Anterior cingulate cortex (tissue), 58 donors: ENCODE data around the gene SOX30.

Experiments used
- DNase-seq, 58 donors: peaks; one replicate each; lab custom pipeline; 2025; lab: John Stamatoyannopoulos, UW

The SOX30 gene

DNA sequence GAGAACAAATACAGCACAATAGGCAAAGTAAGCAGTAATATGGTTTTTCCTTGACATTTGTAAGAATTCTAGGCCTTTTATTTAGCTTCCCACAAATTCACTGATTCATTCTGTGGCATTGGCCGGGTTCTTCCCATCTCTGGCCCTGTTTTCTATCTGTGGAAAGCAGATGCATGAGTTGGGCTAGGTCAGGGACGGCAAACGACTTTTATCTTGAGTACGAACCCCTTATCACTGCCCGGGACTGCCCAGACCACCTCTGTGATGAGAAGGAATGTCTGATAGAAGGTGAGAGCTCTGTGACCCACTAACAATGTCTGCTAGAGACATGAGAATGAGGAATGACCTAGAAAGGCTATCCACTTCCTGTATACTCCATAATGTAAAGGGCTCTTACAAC is 41.2 kb downstream of the SOX30 start:
- DNase-seq, result no peak

- no peak for DNase-seq
These were observed 43.2 kb downstream of the SOX30 start for GRCh38 chr5:157608972-157609565.

GRCh38 chr5:157607371-157608161 is 44.7 kb downstream of the SOX30 start:
- DNase-seq, result no peak

DNA sequence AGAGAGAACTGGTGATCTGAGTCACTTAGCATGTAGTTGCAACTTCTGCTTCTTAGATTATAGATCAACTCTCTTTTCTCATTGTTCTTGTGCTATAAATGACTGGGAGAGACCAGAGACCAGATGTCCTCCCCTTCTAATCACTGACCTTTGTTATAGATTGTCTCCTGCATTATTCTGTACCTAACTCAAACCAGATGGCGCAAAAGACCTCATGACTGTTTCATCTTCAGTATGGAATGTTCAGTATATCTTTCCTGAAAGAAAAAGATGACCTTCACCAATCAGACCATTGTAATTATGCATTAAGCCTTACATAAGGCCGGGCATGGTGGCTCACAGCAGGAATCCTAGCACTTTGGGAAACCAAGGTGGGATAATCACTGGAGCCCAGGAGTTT is 46.2 kb downstream of the SOX30 start:
- DNase-seq, result no peak

GRCh38 chr5:157603333-157604190 is 48.7 kb downstream of the SOX30 start:
- DNase-seq, result no peak

GRCh38 chr5:157602505-157602904 is 49.7 kb downstream of the SOX30 start:
- no peak for DNase-seq

DNA sequence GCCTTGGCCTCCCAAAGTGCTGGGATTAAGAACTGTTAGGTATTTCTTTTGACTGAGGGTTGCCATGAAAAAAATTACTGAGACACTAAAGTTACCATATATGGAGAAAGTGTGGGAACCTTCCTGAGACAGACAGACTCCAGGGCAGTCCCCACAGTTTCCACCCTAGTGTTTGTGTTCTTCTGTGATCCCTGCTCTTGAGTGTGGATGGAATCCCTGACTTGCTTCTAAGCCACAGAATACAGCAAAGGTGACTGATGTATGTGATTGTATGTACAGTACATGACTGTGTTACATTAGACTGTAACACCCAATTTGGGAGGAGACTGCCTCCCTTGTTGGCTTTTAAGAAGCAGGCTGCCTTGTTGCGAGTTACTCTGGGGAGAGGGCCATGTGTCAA is 52.0 kb downstream of the SOX30 start:
- DNase-seq, result no peak

DNA sequence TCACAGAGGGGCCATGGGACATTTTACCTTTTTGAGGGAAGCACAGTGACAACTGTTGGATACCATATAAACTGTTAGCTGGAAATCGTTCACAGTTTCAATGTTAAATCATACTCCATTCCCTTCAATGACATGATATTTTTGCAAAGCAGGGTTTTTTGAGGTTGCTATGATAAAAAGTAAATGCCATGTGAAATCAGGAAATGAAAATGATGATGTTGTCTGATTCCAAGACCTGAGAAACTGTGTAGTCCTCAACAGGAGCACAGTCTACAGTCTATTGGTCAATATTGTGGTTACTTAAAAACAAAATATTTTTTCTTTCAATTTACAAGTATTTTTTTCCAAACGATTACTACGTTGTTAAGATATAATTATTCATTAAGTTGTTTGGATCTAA is 52.7 kb downstream of the SOX30 start:
- DNase-seq, result no peak

GRCh38 chr5:157598350-157598936 is 53.8 kb downstream of the SOX30 start:
- no peak for DNase-seq

GRCh38 chr5:157597277-157597676 is 55.0 kb downstream of the SOX30 start:
- DNase-seq, result no peak

GRCh38 chr5:157596487-157596886 is 55.8 kb downstream of the SOX30 start:
- DNase-seq, result no peak

- no peak for DNase-seq
These were observed 57.4 kb downstream of the SOX30 start for GRCh38 chr5:157594675-157595459.

DNA sequence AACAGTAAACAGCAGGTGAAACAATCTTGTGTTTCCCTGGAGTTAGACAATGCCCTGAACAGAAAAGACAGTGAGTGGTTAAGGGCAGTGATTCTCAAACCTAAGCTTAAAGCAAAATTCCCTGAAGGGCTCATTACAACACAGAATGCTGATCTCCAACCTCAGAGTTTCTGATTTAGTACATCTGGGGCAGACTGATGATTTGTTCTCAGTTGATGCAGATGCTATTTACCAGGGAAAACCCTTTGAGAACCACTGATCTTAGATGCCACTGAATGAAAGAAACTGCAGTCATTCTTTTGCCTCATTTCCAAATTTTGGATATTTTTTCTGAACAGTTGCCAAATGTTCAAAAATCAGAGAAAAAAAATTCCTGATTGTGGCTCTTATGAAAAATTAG is 58.0 kb downstream of the SOX30 start:
- no peak for DNase-seq

DNA sequence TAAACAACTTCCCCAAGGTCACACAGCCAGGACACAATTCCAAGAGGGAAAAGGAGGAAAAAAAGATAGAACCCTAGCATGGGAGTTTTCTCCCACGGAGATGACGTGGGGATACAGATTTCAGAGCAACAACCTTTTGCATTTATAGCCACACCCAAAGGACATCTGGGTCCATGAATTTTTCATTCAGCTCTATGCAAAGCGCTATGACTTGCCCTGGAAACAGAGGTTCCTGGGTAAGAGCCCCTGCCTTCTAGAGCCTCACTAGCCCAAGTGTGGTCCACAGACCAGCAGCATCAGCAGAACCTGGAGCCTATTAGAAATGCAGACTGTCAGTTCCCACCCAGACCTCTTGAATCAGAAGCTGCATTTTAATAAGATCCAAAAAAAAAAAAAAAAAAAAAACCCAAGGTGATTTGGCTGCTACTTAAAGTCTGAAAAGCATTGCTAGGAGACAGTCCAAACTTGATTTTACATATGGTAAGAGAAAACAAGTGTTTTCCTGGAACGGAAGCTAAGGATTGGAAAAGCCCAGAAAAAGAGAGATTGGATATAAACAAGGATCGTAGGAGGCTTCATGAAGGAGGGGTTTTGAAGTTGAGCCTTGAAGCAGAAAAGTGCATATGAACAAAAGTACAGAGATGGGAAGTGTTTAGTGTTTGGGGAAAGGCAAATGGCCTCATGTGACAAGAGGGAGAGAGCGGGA is 59.0 kb downstream of the SOX30 start:
- DNase-seq, result no peak

DNA sequence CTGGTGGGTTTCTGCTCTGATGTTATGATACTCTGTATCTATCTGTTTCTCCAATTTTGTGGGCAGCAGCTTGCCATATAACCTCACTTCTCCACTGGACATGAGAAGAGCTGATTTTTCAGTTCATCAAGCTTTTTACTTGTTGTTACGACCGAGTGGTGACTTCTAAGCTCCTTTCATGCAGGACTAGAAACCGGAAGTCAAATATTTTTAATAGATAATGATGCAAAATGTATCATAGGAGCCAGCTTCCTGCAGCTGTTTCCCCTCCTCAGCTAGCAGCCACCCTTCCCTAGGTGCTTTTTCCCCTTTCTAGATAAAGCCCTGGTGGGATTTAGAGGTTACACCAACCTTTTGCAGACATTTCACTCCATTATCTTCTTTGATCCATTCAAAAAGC is 59.6 kb downstream of the SOX30 start:
- DNase-seq, result no peak

- DNase-seq, result no peak
These were observed 61.8 kb downstream of the SOX30 start for GRCh38 chr5:157590478-157590877.

DNA sequence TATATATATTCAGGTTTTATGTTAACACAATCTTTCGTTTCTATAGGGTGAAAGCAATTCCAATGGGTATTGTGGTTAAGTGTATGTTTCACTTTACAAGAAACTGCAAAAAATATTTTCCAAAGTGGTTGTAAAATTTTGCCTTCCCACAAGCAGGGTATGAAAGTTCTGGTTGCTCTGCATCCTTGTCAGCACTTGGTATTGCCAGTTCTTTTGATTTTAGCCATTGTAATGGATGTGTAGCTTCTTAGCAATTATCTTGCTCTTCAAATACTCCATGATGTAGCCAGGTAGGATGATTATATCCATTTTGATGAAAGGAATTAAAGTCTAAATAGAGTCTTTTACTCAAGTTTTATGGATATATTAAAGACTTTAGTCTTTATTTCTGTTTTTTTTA is 67.6 kb downstream of the SOX30 start:
- DNase-seq, result no peak

DNA sequence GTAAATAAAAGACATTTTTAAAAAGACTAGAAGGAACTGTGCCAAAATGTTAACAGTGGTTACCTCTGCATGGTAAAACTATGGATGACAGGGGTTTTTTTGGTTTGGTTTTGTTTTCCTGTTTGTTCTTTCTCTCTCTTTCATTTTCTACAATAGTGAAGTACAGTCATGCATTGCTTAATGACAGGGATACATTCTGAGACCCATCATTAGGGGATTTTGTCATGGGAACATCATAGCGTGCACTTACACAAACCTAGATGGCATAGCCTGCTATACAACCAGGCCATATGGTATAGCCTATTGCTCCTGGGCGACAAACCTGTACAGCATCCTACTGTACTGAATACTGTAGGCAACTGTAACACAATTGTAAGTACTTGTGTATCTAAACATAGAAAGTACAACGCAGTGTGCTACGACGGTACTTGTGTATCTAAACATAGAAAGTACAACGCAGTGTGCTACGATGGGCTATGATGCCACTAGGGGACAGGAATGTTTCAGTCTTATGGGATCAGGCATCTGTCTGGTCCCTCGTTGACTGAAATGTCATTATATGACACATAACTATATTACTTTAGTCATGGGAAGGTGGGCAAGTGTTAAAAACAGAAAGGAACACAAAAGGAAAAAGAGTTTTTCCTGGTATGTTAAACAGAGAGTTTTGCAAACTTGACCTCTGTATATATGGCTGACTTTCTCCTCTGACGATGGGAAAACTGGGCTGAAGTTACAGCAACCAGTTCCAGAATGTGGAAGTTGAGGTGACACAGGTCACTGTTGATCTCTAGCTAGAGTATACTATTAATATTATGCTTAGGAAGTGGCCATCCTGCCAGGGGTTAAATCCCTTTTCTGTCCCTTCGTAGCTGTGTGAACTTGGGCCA is 69.3 kb downstream of the SOX30 start:
- no peak for DNase-seq

DNA sequence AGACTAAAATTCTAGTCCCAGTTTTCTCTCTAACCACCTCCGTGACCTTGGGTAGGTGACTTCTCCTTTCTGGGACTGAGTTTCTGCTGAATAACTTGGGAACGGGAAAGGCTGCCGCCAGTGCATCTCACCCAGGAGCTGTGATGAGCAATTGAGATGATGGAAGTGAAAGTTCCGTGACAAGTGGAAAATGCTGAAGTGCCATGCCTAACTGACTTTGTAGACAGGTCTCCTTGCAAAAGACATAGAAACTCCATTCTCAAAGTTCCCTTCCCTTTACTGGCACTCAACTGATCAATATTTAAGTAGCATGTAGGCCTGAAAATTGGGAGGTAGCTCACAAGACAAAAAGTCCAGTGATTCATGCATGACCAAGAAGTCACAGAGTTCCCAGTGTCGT is 70.3 kb downstream of the SOX30 start:
- DNase-seq, result no peak
